H1 (cell line): Measurements from ENCODE around the gene CTSK. TPM values are rescaled to one million over a fixed set of nuclear protein-coding genes. Genes with fewer than 3 reads are reported as not detected.

Experiments
- BACH1 ChIP-seq: IDR thresholded peaks from 2 replicates; pipeline ENCODE4 v1.6.1; 2012; ENCODE audit warnings: low read length, improper control_type of control experiment
- RBBP5 ChIP-seq: IDR thresholded peaks from 2 replicates; pipeline ENCODE4 v1.7.1; 2012; ENCODE audit warnings: low read depth, mild to moderate bottlenecking, inconsistent platforms, low read length, moderate library complexity, borderline replicate concordance
- polyA plus RNA-seq, 7 experiments: library from polyadenylated mRNA; depleted of rRNA in 3 of 7; stranded (reverse) in 5 of 7; unstranded in 2 of 7; fragments of >200 nt in 5 of 7; fragments of 200-250 nt in 2 of 7; gene quantifications; 1 replicate in 5 of 7; 2 replicates in 1 of 7; 4 replicates in 1 of 7; pipeline versions ENCODE4 v1.2.1 to v1.2.3, GENCODE V29; 2011 to 2013; ENCODE audit warnings: missing spikeins in 2 of 7, mixed read lengths in 2 of 7
- total RNA-seq: library from RNA; stranded (reverse); fragmentation: NEBNext Ultra II Directional; extraction: Animal tissue kit (Norgen Biotek cat#: 25700); gene quantifications from 2 replicates; pipeline ENCODE4 v1.2.1, GENCODE V29; 2021

Gene CTSK
- total and polyA plus RNA-seq, 2 of the 8 experiments (the other 6 are each of a cell fraction or from before 2014, with no cell fraction given) = 2.7 to 4.2 TPM

DNA sequence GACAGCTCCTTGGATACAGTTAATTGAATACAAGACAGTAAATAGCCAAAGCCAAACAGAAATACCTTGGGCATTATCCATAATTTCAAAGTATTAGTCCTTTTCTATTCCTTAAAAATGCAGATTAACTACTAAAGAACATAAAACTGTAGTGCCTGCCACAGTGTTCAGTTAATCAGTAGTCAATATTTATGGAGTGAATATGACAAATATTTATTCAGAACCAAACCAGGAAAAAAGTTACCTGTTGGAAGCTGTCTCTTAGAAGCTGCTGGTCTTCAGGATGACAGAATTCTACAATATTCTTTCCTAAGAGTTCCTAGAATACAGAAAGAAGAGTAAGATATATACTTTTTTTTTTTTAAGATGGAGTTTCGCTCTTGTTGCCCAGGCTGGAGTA lies 18.2 kb upstream of the CTSK start (continued):
- TF ChIP-seq RBBP5 (no peak), BACH1 (no peak)
